ENCODE data around the gene ZXDA. TPM values are rescaled to one million over a fixed set of nuclear protein-coding genes. Genes with fewer than 3 reads are reported as not detected.

ZXDA gene
- total RNA-seq, 2 donors from 2014 or later: 1.9 TPM; not detected in 1

GRCh38 chrX:57929373-57929772 lies 19.1 kb upstream of the ZXDA start:
- no peaks in the 10 kb centered on the region for H3K27me3 ChIP-seq (ENCODE audit: control insufficient read depth, insufficient read depth, low read length, poor library complexity, severe bottlenecking)
- H3K9me3 Mint-ChIP-seq: peaks cover 67% of the 10 kb centered on the region
- DNase-seq: no peak

GRCh38 chrX:57925806-57926205 lies 15.5 kb upstream of the ZXDA start:
- H3K36me3 ChIP-seq (ENCODE audit: control insufficient read depth, insufficient read depth, low read length): no peaks in the 10 kb centered on the region
- Mint-ChIP-seq H3K9me3 (peaks cover 67% of the 10 kb centered on the region), H3K36me3 (ENCODE audit: low read depth) (no peaks in the 10 kb centered on the region), H3K4me3 (no peak overlapping the region), H3K4me1 (peaks cover 9% of the 10 kb centered on the region), H3K27ac (no peak overlapping the region), H3K27me3 (ENCODE audit: insufficient read depth) (peaks cover 3% of the 10 kb centered on the region)
- H3K9me3 ChIP-seq (ENCODE audit: control insufficient read depth, low read length): peaks cover 10% of the 10 kb centered on the region
- no peak for DNase-seq
- H3K27me3 ChIP-seq (ENCODE audit: control insufficient read depth, insufficient read depth, low read length, poor library complexity, severe bottlenecking): no peaks in the 10 kb centered on the region
- 31% methylated on average over 1 of the region's 2 CpGs; no CpG with 5 or more reads in 1 of the 2 experiments for WGBS, 2 experiments (ENCODE audit: insufficient coverage in 1 of 2, insufficient read length in 1 of 2)
- no peak for TF ChIP-seq CTCF (conservative IDR thresholded peaks at IDR 0.05)
- no peak overlapping the region for H3K27ac ChIP-seq (ENCODE audit: low read depth, low read length)
- no peak overlapping the region for H3K4me3 ChIP-seq (ENCODE audit: low read length)
- H3K9ac ChIP-seq (ENCODE audit: extremely low read depth, low read length, poor library complexity, severe bottlenecking): no peak overlapping the region
- H3K4me1 ChIP-seq (ENCODE audit: control insufficient read depth, insufficient read depth, low read length): no peaks in the 10 kb centered on the region

More at GRCh38 chrX:57929373-57929772, 19.1 kb upstream of the ZXDA start:
- H3K36me3 ChIP-seq (ENCODE audit: control insufficient read depth, insufficient read depth, low read length): no peaks in the 10 kb centered on the region
- H3K9ac ChIP-seq (ENCODE audit: extremely low read depth, low read length, poor library complexity, severe bottlenecking): no peak overlapping the region
- Mint-ChIP-seq H3K4me3 (no peak overlapping the region), H3K4me1 (peaks cover 9% of the 10 kb centered on the region), H3K36me3 (ENCODE audit: low read depth) (no peaks in the 10 kb centered on the region), H3K27ac (no peak overlapping the region), H3K27me3 (ENCODE audit: insufficient read depth) (no peaks in the 10 kb centered on the region)
- H3K9me3 ChIP-seq (ENCODE audit: control insufficient read depth, low read length): peaks cover 10% of the 10 kb centered on the region
- TF ChIP-seq CTCF (conservative IDR thresholded peaks at IDR 0.05): peak; percentile 70
- no peak overlapping the region for H3K4me3 ChIP-seq (ENCODE audit: low read length)
- no peaks in the 10 kb centered on the region for H3K4me1 ChIP-seq (ENCODE audit: control insufficient read depth, insufficient read depth, low read length)
- H3K27ac ChIP-seq (ENCODE audit: low read depth, low read length): no peak overlapping the region

GRCh38 chrX:57918750-57919436 lies 8.6 kb upstream of the ZXDA start:
- no peaks in the 10 kb centered on the region for H3K27me3 ChIP-seq (ENCODE audit: control insufficient read depth, insufficient read depth, low read length, poor library complexity, severe bottlenecking)
- H3K9me3 ChIP-seq (ENCODE audit: control insufficient read depth, low read length): no peaks in the 10 kb centered on the region
- peak; percentile 67 for TF ChIP-seq CTCF (conservative IDR thresholded peaks at IDR 0.05)
- 86 to 89% methylated on average over 4 to 19 of the region's 19 CpGs for WGBS, 2 experiments (ENCODE audit: insufficient coverage in 1 of 2, insufficient read length in 1 of 2)
- Mint-ChIP-seq H3K9me3 (peaks cover 66% of the 10 kb centered on the region), H3K4me1 (no peaks in the 10 kb centered on the region), H3K27me3 (ENCODE audit: insufficient read depth) (peaks cover 3% of the 10 kb centered on the region), H3K36me3 (ENCODE audit: low read depth) (no peaks in the 10 kb centered on the region), H3K4me3 (no peak overlapping the region), H3K27ac (no peak overlapping the region)
- no peaks in the 10 kb centered on the region for H3K4me1 ChIP-seq (ENCODE audit: control insufficient read depth, insufficient read depth, low read length)
- no peaks in the 10 kb centered on the region for H3K36me3 ChIP-seq (ENCODE audit: control insufficient read depth, insufficient read depth, low read length)
- no peak overlapping the region for H3K27ac ChIP-seq (ENCODE audit: low read depth, low read length)
- peak; percentile 56 for DNase-seq
- no peak overlapping the region for H3K9ac ChIP-seq (ENCODE audit: extremely low read depth, low read length, poor library complexity, severe bottlenecking)
- no peak overlapping the region for H3K4me3 ChIP-seq (ENCODE audit: low read length)

All from endodermal cell (in vitro differentiated cells).